ENCODE measurements around the gene EPHA7. TPM values are rescaled to one million over a fixed set of nuclear protein-coding genes. Genes with fewer than 3 reads are reported as not detected.

Gene EPHA7
- total RNA-seq, 1 experiment from 2014 or later: not detected

DNA sequence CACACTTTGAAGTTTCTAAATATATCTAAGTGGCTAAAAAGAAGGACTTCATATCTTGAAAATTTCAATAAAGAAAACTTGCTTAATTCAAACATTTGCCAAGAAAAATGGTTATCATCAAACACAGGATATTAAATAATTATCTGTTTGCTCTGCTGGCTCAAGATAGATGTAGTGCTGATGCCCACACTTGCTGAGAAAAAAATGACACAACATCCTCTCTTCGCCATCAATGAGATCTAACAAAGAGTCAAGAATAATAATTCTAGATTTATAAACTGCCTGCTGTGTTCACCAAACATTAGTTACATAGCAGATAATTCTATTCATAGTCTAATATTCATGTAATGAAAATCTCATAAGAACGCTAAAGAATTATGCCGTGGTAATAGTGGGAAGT, 93.6 kb downstream of the EPHA7 start:
- Mint-ChIP-seq H3K27ac (ENCODE audit: unreplicated experiment) (no peak overlapping the region), H3K4me1 (ENCODE audit: low read depth, unreplicated experiment) (no peaks in the 10 kb centered on the region), H3K4me3 (ENCODE audit: unreplicated experiment) (no peak overlapping the region), H3K9me3 (ENCODE audit: unreplicated experiment) (no peaks in the 10 kb centered on the region), H3K36me3 (ENCODE audit: insufficient read depth, unreplicated experiment) (no peaks in the 10 kb centered on the region), H3K27me3 (ENCODE audit: insufficient read depth, unreplicated experiment) (no peaks in the 10 kb centered on the region)
- TF ChIP-seq, protein P1, sequence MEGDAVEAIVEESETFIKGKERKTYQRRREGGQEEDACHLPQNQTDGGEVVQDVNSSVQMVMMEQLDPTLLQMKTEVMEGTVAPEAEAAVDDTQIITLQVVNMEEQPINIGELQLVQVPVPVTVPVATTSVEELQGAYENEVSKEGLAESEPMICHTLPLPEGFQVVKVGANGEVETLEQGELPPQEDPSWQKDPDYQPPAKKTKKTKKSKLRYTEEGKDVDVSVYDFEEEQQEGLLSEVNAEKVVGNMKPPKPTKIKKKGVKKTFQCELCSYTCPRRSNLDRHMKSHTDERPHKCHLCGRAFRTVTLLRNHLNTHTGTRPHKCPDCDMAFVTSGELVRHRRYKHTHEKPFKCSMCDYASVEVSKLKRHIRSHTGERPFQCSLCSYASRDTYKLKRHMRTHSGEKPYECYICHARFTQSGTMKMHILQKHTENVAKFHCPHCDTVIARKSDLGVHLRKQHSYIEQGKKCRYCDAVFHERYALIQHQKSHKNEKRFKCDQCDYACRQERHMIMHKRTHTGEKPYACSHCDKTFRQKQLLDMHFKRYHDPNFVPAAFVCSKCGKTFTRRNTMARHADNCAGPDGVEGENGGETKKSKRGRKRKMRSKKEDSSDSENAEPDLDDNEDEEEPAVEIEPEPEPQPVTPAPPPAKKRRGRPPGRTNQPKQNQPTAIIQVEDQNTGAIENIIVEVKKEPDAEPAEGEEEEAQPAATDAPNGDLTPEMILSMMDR (IDR thresholded peaks at IDR 0.05; ENCODE audit: insufficient read depth in 1 of 2, low read depth in 1 of 2, low read length in 1 of 2, severe bottlenecking in 1 of 2, unreplicated experiment in 1 of 2): no peak
- Histone ChIP-seq H3K9me3 (no peaks in the 10 kb centered on the region), H3K36me3 (ENCODE audit: control insufficient read depth, insufficient read depth, low read length) (no peaks in the 10 kb centered on the region), H3K27me3 (replicated peaks; ENCODE audit: control insufficient read depth, insufficient read depth, low read length) (no peaks in the 10 kb centered on the region), H3K4me3 (ENCODE audit: low read depth, low read length) (no peak overlapping the region), H3K4me1 (no peaks in the 10 kb centered on the region)
- intact Hi-C loops (cut with micrococcal nuclease; ENCODE audit: unreplicated experiment): no loop called here
- POLR2A ChIA-PET: no interaction called here
- BruUV-seq (replicated peaks): no TSS peak
- DNase-seq: no peak
- CTCF ChIA-PET: no interaction called here

- no peak for DNase-seq
- Mint-ChIP-seq H3K27me3 (ENCODE audit: insufficient read depth, unreplicated experiment) (no peaks in the 10 kb centered on the region), H3K9me3 (ENCODE audit: unreplicated experiment) (no peaks in the 10 kb centered on the region), H3K36me3 (ENCODE audit: insufficient read depth, unreplicated experiment) (no peaks in the 10 kb centered on the region), H3K27ac (ENCODE audit: unreplicated experiment) (no peak overlapping the region), H3K4me3 (ENCODE audit: unreplicated experiment) (no peak overlapping the region), H3K4me1 (ENCODE audit: low read depth, unreplicated experiment) (no peaks in the 10 kb centered on the region)
- H3K36me3 ChIP-seq (ENCODE audit: control insufficient read depth, insufficient read depth, low read length): no peaks in the 10 kb centered on the region
- intact Hi-C loops (cut with micrococcal nuclease; ENCODE audit: unreplicated experiment): no loop called here
- no peaks in the 10 kb centered on the region for H3K4me1 ChIP-seq
- TF ChIP-seq, protein P1 (IDR thresholded peaks at IDR 0.05; ENCODE audit: insufficient read depth in 1 of 2, low read depth in 1 of 2, low read length in 1 of 2, severe bottlenecking in 1 of 2, unreplicated experiment in 1 of 2): no peak
- H3K9me3 ChIP-seq: no peaks in the 10 kb centered on the region
- POLR2A ChIA-PET: no interaction called here
- no peak overlapping the region for H3K4me3 ChIP-seq (ENCODE audit: low read depth, low read length)
- no TSS peak for BruUV-seq (replicated peaks)
- H3K27me3 ChIP-seq (replicated peaks; ENCODE audit: control insufficient read depth, insufficient read depth, low read length): no peaks in the 10 kb centered on the region
- CTCF ChIA-PET: no interaction called here
Measured at GRCh38 chr6:93323630-93324029, 95.7 kb downstream of the EPHA7 start.

GRCh38 chr6:93322651-93323050, 96.7 kb downstream of the EPHA7 start:
- no peak overlapping the region for H3K4me3 Mint-ChIP-seq (ENCODE audit: unreplicated experiment)
- Histone ChIP-seq H3K9me3 (no peaks in the 10 kb centered on the region), H3K4me3 (ENCODE audit: low read depth, low read length) (no peak overlapping the region), H3K27me3 (replicated peaks; ENCODE audit: control insufficient read depth, insufficient read depth, low read length) (no peaks in the 10 kb centered on the region), H3K36me3 (ENCODE audit: control insufficient read depth, insufficient read depth, low read length) (no peaks in the 10 kb centered on the region), H3K4me1 (no peaks in the 10 kb centered on the region)
- H3K9me3 Mint-ChIP-seq (ENCODE audit: unreplicated experiment): no peaks in the 10 kb centered on the region
- no TSS peak for BruUV-seq (replicated peaks)
- H3K4me1 Mint-ChIP-seq (ENCODE audit: low read depth, unreplicated experiment): no peaks in the 10 kb centered on the region
- intact Hi-C loops (cut with micrococcal nuclease; ENCODE audit: unreplicated experiment): no loop called here
- no peak for DNase-seq
- H3K27ac Mint-ChIP-seq (ENCODE audit: unreplicated experiment): no peak overlapping the region
- no peaks in the 10 kb centered on the region for H3K27me3 Mint-ChIP-seq (ENCODE audit: insufficient read depth, unreplicated experiment)
- ChIA-PET POLR2A (no interaction called here), CTCF (no interaction called here)
- TF ChIP-seq, protein P1 (IDR thresholded peaks at IDR 0.05; ENCODE audit: insufficient read depth in 1 of 2, low read depth in 1 of 2, low read length in 1 of 2, severe bottlenecking in 1 of 2, unreplicated experiment in 1 of 2): no peak
- H3K36me3 Mint-ChIP-seq (ENCODE audit: insufficient read depth, unreplicated experiment): no peaks in the 10 kb centered on the region

Measured in Caco-2 (cell line).